Activated CD8-positive, alpha-beta T cell treated with anti-CD3 and anti-CD28 coated beads for 36 hours (primary cell): Measurements from ENCODE around the gene PCDHGA7. TPM values are rescaled to one million over a fixed set of nuclear protein-coding genes. Genes with fewer than 3 reads are reported as not detected.
"Not testable (repeated sequence)": the region's sequence is repeated elsewhere in the genome, so short reads cannot be mapped to it uniquely, and the experiment has no call there.

Experiments used
- ATAC-seq: fragments of 200-7000 bp; cut with Tn5 transposase; one replicate; pipeline ENCODE4 v1.10.0; 2021; ENCODE audit warnings: mild to moderate bottlenecking, moderate library complexity
- CTCF ChIA-PET: fragments of 350-600 bp; sonication (Branson Sonifier 250); formaldehyde crosslinking; loops from one replicate; lab custom pipeline; 2021; ENCODE audit warnings: antibody characterized with exemption; lab: Charles Lee
- POLR2A ChIA-PET: fragments of 350-600 bp; sonication (Branson Sonifier 250); formaldehyde crosslinking; loops from one replicate; lab custom pipeline; 2021; ENCODE audit warnings: antibody characterized with exemption; lab: Charles Lee
- DNase-seq: peaks from one replicate; pipeline ENCODE4 v3.0.0-alpha.2; 2020
- H3K27ac Mint-ChIP-seq: one replicate; pipeline ENCODE4 v1.8.0; 2021; ENCODE audit warnings: mild to moderate bottlenecking, mixed read lengths
- H3K27me3 Mint-ChIP-seq: one replicate; pipeline ENCODE4 v1.8.0; 2021; ENCODE audit warnings: mixed read lengths
- H3K36me3 Mint-ChIP-seq: one replicate; pipeline ENCODE4 v1.8.0; 2021; ENCODE audit warnings: low read depth, mixed read lengths
- H3K4me1 Mint-ChIP-seq: one replicate; pipeline ENCODE4 v1.8.0; 2021; ENCODE audit warnings: low read depth, mixed read lengths
- H3K4me3 Mint-ChIP-seq: one replicate; pipeline ENCODE4 v1.8.0; 2021; ENCODE audit warnings: mild to moderate bottlenecking, moderate library complexity, mixed read lengths
- H3K9me3 Mint-ChIP-seq: one replicate; pipeline ENCODE4 v1.8.0; 2021; ENCODE audit warnings: mixed read lengths
- CTCF ChIP-seq: fragments of 200-600 bp; IDR thresholded peaks from one replicate; pipeline ENCODE4 v1.8.0; 2022; ENCODE audit warnings: antibody characterized with exemption, mild to moderate bottlenecking
- intact Hi-C: fragments of 100-400 bp; cut with micrococcal nuclease; formaldehyde crosslinking; loops from one replicate; pipeline ENCODE4 v1.10.0; 2022
- total RNA-seq, 2 experiments: library from RNA; stranded (reverse); gene quantifications; one replicate each; pipeline ENCODE4 v1.2.3, GENCODE V29; 2021

The PCDHGA7 gene
- not detected for total RNA-seq

GRCh38 chr5:141382469-141383294 lies at the start of gene PCDHGA7:
Gene PCDHGA7 (plus strand): TSS chr5:141382742. CDS start chr5:141382900, 158 bp downstream.
- Mint-ChIP-seq H3K4me1 (no peaks in the 10 kb centered on the region), H3K27me3 (peaks cover 60% of the 10 kb centered on the region), H3K9me3 (peaks cover 20% of the 10 kb centered on the region), H3K27ac (no peak within 1 kb of the TSS), H3K36me3 (peaks cover 7% of the 10 kb centered on the region), H3K4me3 (no peak within 1 kb of the TSS)
- intact Hi-C loops = no loop called here
- ChIA-PET CTCF (interaction anchor here (0.8 kb wide), 1 partner anchor 14 kb away, joined by 3 read pairs; no protein-coding TSS in a partner anchor), POLR2A (no interaction called here)
- DNase-seq = no peak
- ATAC-seq = no peak
- no peak for TF ChIP-seq CTCF

- Mint-ChIP-seq H3K4me1 (no peaks in the 10 kb centered on the region), H3K36me3 (peaks cover 20% of the 10 kb centered on the region), H3K4me3 (no peak within 1 kb of the TSS), H3K27ac (no peak within 1 kb of the TSS), H3K9me3 (peaks cover 50% of the 10 kb centered on the region), H3K27me3 (peaks cover 54% of the 10 kb centered on the region)
- ATAC-seq (no peak), DNase-seq (peak; percentile 37)
- CTCF ChIA-PET = interaction anchor here (0.7 to 2.8 kb wide), 12 partner anchors 9 to 523 kb away, joined by 3 to 17 read pairs (median 3); partner anchors contain the start of genes PCDHGA10, PCDHGA11, PCDHGB1 and TAF7
- TF ChIP-seq CTCF = peak; percentile 26
- intact Hi-C loops = no loop called here
- POLR2A ChIA-PET = interaction anchor here (1.2 kb wide), 1 partner anchor 41 kb away, joined by 3 read pairs; no protein-coding TSS in a partner anchor
These were observed 43.8 kb upstream of the PCDHGA7 start, which contains the start of gene PCDHGA2 for GRCh38 chr5:141338538-141339306. Gene PCDHGA2 (plus strand): TSS chr5:141338760.

GRCh38 chr5:141340781-141341354 lies 41.7 kb upstream of the PCDHGA7 start:
- CTCF ChIA-PET = interaction anchor here (1.5 to 2.4 kb wide), 2 partner anchors 10 to 15 kb away, joined by 3 to 5 read pairs; partner anchors contain the start of gene PCDHGA1
- ATAC-seq, H3K4me1 Mint-ChIP-seq, POLR2A ChIA-PET, intact Hi-C loops, DNase-seq, H3K27ac Mint-ChIP-seq, H3K4me3 Mint-ChIP-seq: not testable (repeated sequence)
- Mint-ChIP-seq H3K36me3 (peaks cover 24% of the 10 kb centered on the region), H3K9me3 (peaks cover 56% of the 10 kb centered on the region), H3K27me3 (peaks cover 53% of the 10 kb centered on the region)

GRCh38 chr5:141342773-141343172 lies 39.8 kb upstream of the PCDHGA7 start:
- Mint-ChIP-seq H3K27ac (no peak overlapping the region), H3K9me3 (peaks cover 48% of the 10 kb centered on the region), H3K4me1 (no peaks in the 10 kb centered on the region), H3K4me3 (no peak overlapping the region), H3K36me3 (peaks cover 24% of the 10 kb centered on the region), H3K27me3 (peaks cover 47% of the 10 kb centered on the region)
- DNase-seq = no peak
- CTCF ChIA-PET = interaction anchor here (0.8 to 3.0 kb wide), 8 partner anchors 12 to 221 kb away, joined by 3 to 10 read pairs (median 4); partner anchors contain the start of genes PCDHGA1, PCDHGA6, PCDHGB2 and TAF7
- TF ChIP-seq CTCF = no peak
- ATAC-seq = no peak
- intact Hi-C loops = no loop called here
- POLR2A ChIA-PET = no interaction called here
